HG02870 (cell line): ENCODE results near the gene NOX5.

Source experiments
- ATAC-seq: cut with Tn5 transposase; IDR thresholded peaks from one replicate; pipeline ENCODE4 v1.9.1; 2021; ENCODE audit warnings: mild to moderate bottlenecking, moderate library complexity; ENCODE audit not compliant: unreplicated experiment

Gene NOX5

GRCh38 chr15:69096626-69097025, 82.1 kb downstream of the NOX5 start:
- ATAC-seq = no peak

DNA sequence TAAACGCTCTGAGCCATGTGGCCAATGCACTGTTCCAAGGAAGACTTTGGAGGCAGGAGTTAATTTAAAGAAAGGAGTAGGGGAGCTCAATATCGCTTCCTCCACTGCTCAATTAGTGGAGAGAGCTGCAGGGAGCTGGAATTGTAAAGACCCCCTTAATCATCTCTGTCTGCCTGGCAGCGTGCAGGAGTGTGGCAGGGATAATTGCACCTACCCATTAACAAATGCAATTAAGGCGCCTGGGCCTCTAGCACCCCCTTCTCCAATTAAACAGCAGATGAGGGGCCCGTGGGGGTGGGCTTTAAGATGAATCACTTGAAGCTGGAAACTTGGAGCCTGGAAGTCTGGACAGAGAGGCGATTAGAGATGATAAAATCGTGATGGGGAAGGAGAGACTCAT, 84.3 kb downstream of the NOX5 start:
- no peak for ATAC-seq

DNA sequence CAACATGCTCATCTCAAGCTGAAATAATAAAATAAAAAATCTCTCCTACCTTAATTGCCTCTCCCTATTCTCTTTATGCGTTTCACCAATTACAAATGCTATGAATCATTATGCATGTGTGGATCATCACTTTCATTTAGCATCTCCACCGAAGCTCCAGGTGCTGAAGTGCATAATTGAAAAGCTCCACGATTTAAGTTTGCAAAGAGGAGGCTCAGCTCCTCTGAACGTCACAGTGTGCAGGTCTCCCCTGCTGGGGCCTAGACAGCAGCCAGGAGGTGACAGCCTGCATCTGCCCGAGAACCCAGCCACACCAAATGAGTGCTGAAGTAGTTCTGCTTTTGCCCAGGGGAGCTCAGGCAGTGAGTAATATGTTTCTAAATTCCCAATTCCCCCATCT, 85.4 kb downstream of the NOX5 start:
- ATAC-seq = no peak

GRCh38 chr15:69100821-69101220, 86.3 kb downstream of the NOX5 start:
- ATAC-seq = no peak

- no peak for ATAC-seq
These were observed 89.7 kb downstream of the NOX5 start for GRCh38 chr15:69104050-69104750.

GRCh38 chr15:69105451-69105985, 91.0 kb downstream of the NOX5 start:
- ATAC-seq = no peak

GRCh38 chr15:69107025-69107620, 92.6 kb downstream of the NOX5 start:
- no peak for ATAC-seq
